Hepatocyte (in vitro differentiated cells): ENCODE data around the gene UBE2E2.

Experiments used
- CTCF ChIP-seq: fragments of 200-600 bp; sonication (generic); IDR thresholded peaks from 2 replicates; pipeline ENCODE4 v1.5.1; 2016; ENCODE audit warnings: antibody characterized with exemption, mild to moderate bottlenecking; ENCODE audit not compliant: poor library complexity
- EZH2 ChIP-seq: fragments of 200-600 bp; sonication (generic); IDR thresholded peaks from 2 replicates; pipeline ENCODE4 v1.6.1; 2016; ENCODE audit warnings: antibody characterized with exemption, mild to moderate bottlenecking, borderline replicate concordance
- EZH2phosphoT487 ChIP-seq: fragments of 200-600 bp; sonication (generic); IDR thresholded peaks from one replicate; pipeline ENCODE4 v1.6.1; 2018; ENCODE audit warnings: antibody characterized with exemption, mild to moderate bottlenecking, low read depth, moderate library complexity; ENCODE audit not compliant: unreplicated experiment, severe bottlenecking

- TF ChIP-seq CTCF (no peak), EZH2 (no peak), EZH2phosphoT487 (no peak)
Observed at GRCh38 chr3:23533596-23533995, 330.5 kb downstream of the UBE2E2 start.
